ENCODE measurements around the gene GEMIN7. TPM values are rescaled to one million over a fixed set of nuclear protein-coding genes. Genes with fewer than 3 reads are reported as not detected.

Gene GEMIN7
- total and polyA plus RNA-seq, 2 of the 4 experiments (the other 2 are of a cell fraction) = 27.2 to 53.0 TPM

DNA sequence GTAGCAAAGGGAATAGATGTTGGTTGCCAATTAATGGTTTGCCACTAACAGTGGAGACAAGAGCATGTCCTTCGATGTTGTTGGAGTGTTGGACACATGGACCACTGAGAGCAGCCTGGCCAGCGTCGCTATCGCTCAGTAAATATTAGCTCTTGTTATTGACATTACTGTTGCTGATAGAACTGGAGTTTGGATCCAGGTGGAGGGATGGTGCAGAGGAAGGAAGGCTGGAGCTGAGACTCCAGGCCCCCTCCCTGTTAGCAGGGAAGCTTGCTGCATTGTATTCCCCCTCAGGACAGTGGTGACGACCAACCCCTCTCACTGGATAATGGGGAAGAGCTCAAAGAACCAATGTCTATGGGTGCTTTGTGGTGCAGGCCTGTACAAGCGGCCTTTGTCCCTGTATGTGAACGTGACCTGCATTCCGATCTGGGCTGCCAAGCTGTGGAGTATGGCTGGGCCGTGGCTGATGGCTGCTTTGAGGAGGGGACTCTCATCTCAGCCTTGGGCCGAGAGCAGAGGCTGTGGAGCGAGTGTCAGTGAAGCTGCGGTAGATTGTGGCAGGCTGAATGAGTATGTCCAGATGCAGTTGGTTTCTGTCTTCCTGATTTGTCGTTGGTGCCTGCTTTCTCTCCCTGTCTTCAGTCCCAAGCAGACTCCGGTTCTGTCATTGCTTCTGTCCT, 33.2 kb upstream of the GEMIN7 start:
- Histone ChIP-seq H3K79me1 (ENCODE audit: low read depth in 1 of 2, low read length in 2 of 2) (peaks cover 42 to 66% of the 10 kb centered on the region in 2 experiments), H3K36me3 (ENCODE audit: control insufficient read depth, insufficient read depth, low read length) (peaks cover 40% of the 10 kb centered on the region), H2AFZ (replicated peaks; ENCODE audit: low read length, poor library complexity) (no peak overlapping the region), H4K8ac (ENCODE audit: low read depth in 2 of 2, low read length in 2 of 2) (no peak overlapping the region), H2AK5ac (ENCODE audit: low read depth, low read length) (no peak overlapping the region), H2BK20ac (ENCODE audit: low read depth, low read length) (no peak overlapping the region), H3K27me3 (ENCODE audit: control insufficient read depth, insufficient read depth, low read length) (no peaks in the 10 kb centered on the region), H2BK120ac (ENCODE audit: low read depth, low read length) (no peak overlapping the region), H3K23ac (ENCODE audit: low read depth, low read length) (no peak overlapping the region), H3K9ac (ENCODE audit: low read depth, low read length) (no peak overlapping the region), H4K91ac (ENCODE audit: insufficient read depth, low read depth, low read length) (no peak overlapping the region), H3K4me3 (ENCODE audit: insufficient read depth, low read depth, low read length) (no peak overlapping the region), H3K9me3 (ENCODE audit: control insufficient read depth, insufficient read depth, low read length) (no peaks in the 10 kb centered on the region), H3K9me1 (ENCODE audit: insufficient read depth, low read length) (peaks cover 18% of the 10 kb centered on the region; the same call in 1 of the 2 replicates), H4K5ac (ENCODE audit: low read depth, low read length) (no peak overlapping the region), H3K27ac (ENCODE audit: insufficient read depth, low read length) (no peak overlapping the region), H3K4me1 (ENCODE audit: control insufficient read depth, insufficient read depth, low read length) (peaks cover 2% of the 10 kb centered on the region; the same call in 1 of the 2 replicates), H2AK9ac (replicated peaks; ENCODE audit: low read depth, low read length, poor library complexity) (no peak overlapping the region), H2BK5ac (ENCODE audit: low read depth, low read length, poor library complexity, severe bottlenecking) (no peak overlapping the region), H3K14ac (replicated peaks; ENCODE audit: low read depth, low read length) (no peak overlapping the region), H4K20me1 (ENCODE audit: insufficient read depth, low read length) (peaks cover 83% of the 10 kb centered on the region), H2BK15ac (ENCODE audit: low read depth, low read length) (no peak overlapping the region), H3K4me2 (ENCODE audit: low read depth, low read length) (no peak overlapping the region), H3K4ac (ENCODE audit: low read depth, low read length) (no peak overlapping the region), H3K56ac (ENCODE audit: extremely low read depth, insufficient read depth, low read length) (no peak overlapping the region), H3K18ac (ENCODE audit: low read depth, low read length) (no peak overlapping the region)
- ATAC-seq (ENCODE audit: low read depth) (no peak), DNase-seq (no peak)
- dilution Hi-C loops (cut with HindIII; ENCODE audit: low sequenced_read_pairs, unreplicated experiment) (no loop called here), intact Hi-C loops (cut with micrococcal nuclease) (no loop called here), in situ Hi-C loops (cut with MboI; ENCODE audit: low sequenced_read_pairs) (no loop called here)
- CTCF ChIA-PET = interaction anchor here (1.5 kb wide), 1 partner anchor 14 kb away, joined by 5 read pairs; no protein-coding TSS in a partner anchor
- POLR2A ChIA-PET (ENCODE audit: unreplicated experiment) = no interaction called here
- no TSS peak for BruUV-seq (replicated peaks)
- TF ChIP-seq BHLHE40 (IDR thresholded peaks at IDR 0.05; ENCODE audit: low read depth, low read length) (no peak), RCOR1 (IDR thresholded peaks at IDR 0.05; ENCODE audit: insufficient replicate concordance, low read length) (no peak), RAD21 (IDR thresholded peaks at IDR 0.05; ENCODE audit: low read length) (no peak), SMC3 (IDR thresholded peaks at IDR 0.05; ENCODE audit: low read depth, low read length) (no peak), MAZ (IDR thresholded peaks at IDR 0.05; ENCODE audit: borderline replicate concordance, low read depth, low read length) (no peak), CTCF (conservative IDR thresholded peaks at IDR 0.05; ENCODE audit: low read depth, low read length) (no peak), MAFK (IDR thresholded peaks at IDR 0.05; ENCODE audit: low read depth, low read length) (no peak)
- 87% methylated on average over 7 of the region's 14 CpGs; no CpG with 5 or more reads in 1 of the 2 experiments for WGBS, 2 experiments (ENCODE audit: extremely low coverage in 2 of 2, insufficient read length in 1 of 2)
